ENCODE results near the gene MYO7B.

MYO7B gene

DNA sequence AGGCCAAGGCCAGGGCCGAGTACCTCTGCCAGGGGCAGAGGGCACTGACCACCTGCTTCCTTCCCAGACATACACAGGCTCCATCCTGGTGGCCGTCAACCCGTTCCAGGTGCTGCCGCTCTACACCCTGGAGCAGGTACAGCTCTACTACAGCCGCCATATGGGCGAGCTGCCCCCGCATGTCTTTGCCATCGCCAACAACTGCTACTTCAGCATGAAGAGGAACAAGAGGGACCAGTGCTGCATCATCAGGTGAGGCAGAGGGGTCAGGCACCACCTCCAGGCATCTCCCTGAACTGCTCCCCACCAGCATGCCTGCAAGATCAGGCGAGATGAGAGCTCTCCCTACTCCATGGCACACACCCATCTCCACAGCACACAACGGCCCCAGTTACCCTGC lies 31.1 kb downstream of the MYO7B start:
- TF ChIP-seq GABPA (IDR thresholded peaks at IDR 0.05; ENCODE audit: low read depth) (no peak), POLR2AphosphoS5 (IDR thresholded peaks at IDR 0.05; ENCODE audit: low read depth) (no peak), SPI1 (IDR thresholded peaks at IDR 0.05; ENCODE audit: borderline replicate concordance, low read depth) (no peak)
- TF ChIP-seq, protein P1, sequence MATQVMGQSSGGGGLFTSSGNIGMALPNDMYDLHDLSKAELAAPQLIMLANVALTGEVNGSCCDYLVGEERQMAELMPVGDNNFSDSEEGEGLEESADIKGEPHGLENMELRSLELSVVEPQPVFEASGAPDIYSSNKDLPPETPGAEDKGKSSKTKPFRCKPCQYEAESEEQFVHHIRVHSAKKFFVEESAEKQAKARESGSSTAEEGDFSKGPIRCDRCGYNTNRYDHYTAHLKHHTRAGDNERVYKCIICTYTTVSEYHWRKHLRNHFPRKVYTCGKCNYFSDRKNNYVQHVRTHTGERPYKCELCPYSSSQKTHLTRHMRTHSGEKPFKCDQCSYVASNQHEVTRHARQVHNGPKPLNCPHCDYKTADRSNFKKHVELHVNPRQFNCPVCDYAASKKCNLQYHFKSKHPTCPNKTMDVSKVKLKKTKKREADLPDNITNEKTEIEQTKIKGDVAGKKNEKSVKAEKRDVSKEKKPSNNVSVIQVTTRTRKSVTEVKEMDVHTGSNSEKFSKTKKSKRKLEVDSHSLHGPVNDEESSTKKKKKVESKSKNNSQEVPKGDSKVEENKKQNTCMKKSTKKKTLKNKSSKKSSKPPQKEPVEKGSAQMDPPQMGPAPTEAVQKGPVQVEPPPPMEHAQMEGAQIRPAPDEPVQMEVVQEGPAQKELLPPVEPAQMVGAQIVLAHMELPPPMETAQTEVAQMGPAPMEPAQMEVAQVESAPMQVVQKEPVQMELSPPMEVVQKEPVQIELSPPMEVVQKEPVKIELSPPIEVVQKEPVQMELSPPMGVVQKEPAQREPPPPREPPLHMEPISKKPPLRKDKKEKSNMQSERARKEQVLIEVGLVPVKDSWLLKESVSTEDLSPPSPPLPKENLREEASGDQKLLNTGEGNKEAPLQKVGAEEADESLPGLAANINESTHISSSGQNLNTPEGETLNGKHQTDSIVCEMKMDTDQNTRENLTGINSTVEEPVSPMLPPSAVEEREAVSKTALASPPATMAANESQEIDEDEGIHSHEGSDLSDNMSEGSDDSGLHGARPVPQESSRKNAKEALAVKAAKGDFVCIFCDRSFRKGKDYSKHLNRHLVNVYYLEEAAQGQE (IDR thresholded peaks at IDR 0.05; ENCODE audit: insufficient replicate concordance, low read depth): no peak
- TF ChIP-seq, protein P2, sequence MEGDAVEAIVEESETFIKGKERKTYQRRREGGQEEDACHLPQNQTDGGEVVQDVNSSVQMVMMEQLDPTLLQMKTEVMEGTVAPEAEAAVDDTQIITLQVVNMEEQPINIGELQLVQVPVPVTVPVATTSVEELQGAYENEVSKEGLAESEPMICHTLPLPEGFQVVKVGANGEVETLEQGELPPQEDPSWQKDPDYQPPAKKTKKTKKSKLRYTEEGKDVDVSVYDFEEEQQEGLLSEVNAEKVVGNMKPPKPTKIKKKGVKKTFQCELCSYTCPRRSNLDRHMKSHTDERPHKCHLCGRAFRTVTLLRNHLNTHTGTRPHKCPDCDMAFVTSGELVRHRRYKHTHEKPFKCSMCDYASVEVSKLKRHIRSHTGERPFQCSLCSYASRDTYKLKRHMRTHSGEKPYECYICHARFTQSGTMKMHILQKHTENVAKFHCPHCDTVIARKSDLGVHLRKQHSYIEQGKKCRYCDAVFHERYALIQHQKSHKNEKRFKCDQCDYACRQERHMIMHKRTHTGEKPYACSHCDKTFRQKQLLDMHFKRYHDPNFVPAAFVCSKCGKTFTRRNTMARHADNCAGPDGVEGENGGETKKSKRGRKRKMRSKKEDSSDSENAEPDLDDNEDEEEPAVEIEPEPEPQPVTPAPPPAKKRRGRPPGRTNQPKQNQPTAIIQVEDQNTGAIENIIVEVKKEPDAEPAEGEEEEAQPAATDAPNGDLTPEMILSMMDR (IDR thresholded peaks at IDR 0.05; ENCODE audit: insufficient read depth, low read length): no peak
- no peak for DNase-seq (ENCODE audit: low read depth in 1 of 2, low spot score in 1 of 2)
- no peak overlapping the region for H3K4me3 ChIP-seq (replicated peaks; ENCODE audit: insufficient read depth, low read length)
- no peaks in the 10 kb centered on the region for H3K27me3 ChIP-seq (ENCODE audit: insufficient read depth, poor library complexity, severe bottlenecking)
- H3K27ac ChIP-seq (replicated peaks): no peak overlapping the region

DNA sequence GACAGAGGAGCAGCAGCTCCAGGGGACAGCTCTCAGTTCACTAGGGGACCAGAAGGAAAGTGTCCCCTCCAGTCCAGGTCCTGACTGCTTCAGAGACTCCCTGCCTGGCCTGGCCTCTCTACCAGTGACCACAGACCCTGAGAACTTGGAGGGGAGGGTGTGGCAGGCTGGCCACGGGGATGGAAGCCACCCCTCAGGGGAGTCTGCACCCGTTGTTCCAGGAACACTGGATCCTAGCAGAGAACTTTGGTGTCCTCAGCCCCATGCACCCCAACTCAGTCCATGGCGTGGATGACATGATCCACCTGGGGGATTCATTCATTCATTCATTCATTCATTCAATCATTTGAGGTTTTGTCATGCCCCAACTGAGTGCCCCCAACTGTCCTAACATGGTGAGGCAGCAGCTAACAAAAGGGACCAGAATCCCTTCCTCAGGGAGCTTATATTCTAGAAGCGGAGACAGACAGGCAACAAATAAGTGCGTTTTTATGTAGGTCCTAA lies 31.9 kb downstream of the MYO7B start:
- Histone ChIP-seq H3K4me3 (replicated peaks; ENCODE audit: insufficient read depth, low read length) (no peak overlapping the region), H3K27me3 (ENCODE audit: insufficient read depth, poor library complexity, severe bottlenecking) (no peaks in the 10 kb centered on the region), H3K27ac (replicated peaks) (no peak overlapping the region)
- DNase-seq (ENCODE audit: low read depth in 1 of 2, low spot score in 1 of 2): no peak
- TF ChIP-seq GABPA (IDR thresholded peaks at IDR 0.05; ENCODE audit: low read depth) (no peak), SPI1 (IDR thresholded peaks at IDR 0.05; ENCODE audit: borderline replicate concordance, low read depth) (no peak), POLR2AphosphoS5 (IDR thresholded peaks at IDR 0.05; ENCODE audit: low read depth) (no peak)
- TF ChIP-seq, protein P1 (IDR thresholded peaks at IDR 0.05; ENCODE audit: insufficient replicate concordance, low read depth): no peak
- TF ChIP-seq, protein P2 (IDR thresholded peaks at IDR 0.05; ENCODE audit: insufficient read depth, low read length): no peak

DNA sequence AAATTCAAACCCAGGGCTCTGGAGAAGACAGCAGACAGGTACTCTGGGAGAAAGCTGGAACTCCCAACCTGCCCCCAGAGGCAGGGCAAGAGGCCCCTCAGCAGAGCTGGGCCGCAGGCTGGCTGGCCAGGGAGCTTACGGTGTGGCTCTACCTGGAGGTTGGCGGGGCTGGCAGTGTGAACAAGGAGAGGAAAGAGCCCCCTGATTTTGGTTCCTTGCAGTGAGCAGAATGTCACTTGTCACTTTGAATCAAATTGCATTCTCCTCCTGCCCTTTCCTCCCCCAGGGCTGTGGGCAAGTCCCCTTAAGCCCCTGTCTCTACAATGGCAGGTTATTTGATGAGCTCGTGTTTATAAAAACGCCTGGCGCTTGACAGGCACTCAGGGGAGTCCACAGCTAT lies 32.6 kb downstream of the MYO7B start:
- DNase-seq (ENCODE audit: low read depth in 1 of 2, low spot score in 1 of 2): no peak
- Histone ChIP-seq H3K4me3 (replicated peaks; ENCODE audit: insufficient read depth, low read length) (no peak overlapping the region), H3K27ac (replicated peaks) (no peak overlapping the region), H3K27me3 (ENCODE audit: insufficient read depth, poor library complexity, severe bottlenecking) (no peaks in the 10 kb centered on the region)
- TF ChIP-seq, protein P1 (IDR thresholded peaks at IDR 0.05; ENCODE audit: insufficient replicate concordance, low read depth): no peak
- TF ChIP-seq SPI1 (IDR thresholded peaks at IDR 0.05; ENCODE audit: borderline replicate concordance, low read depth) (no peak), GABPA (IDR thresholded peaks at IDR 0.05; ENCODE audit: low read depth) (no peak), POLR2AphosphoS5 (IDR thresholded peaks at IDR 0.05; ENCODE audit: low read depth) (no peak)
- TF ChIP-seq, protein P2 (IDR thresholded peaks at IDR 0.05; ENCODE audit: insufficient read depth, low read length): no peak
